CD1c-positive myeloid dendritic cell (primary cell): Measurements from ENCODE around the gene CEP78.

Source experiments
- DNase-seq: peaks from one replicate; pipeline ENCODE4 v3.0.0-alpha.2; 2016; ENCODE audit errors: extremely low spot score

Gene CEP78

DNA sequence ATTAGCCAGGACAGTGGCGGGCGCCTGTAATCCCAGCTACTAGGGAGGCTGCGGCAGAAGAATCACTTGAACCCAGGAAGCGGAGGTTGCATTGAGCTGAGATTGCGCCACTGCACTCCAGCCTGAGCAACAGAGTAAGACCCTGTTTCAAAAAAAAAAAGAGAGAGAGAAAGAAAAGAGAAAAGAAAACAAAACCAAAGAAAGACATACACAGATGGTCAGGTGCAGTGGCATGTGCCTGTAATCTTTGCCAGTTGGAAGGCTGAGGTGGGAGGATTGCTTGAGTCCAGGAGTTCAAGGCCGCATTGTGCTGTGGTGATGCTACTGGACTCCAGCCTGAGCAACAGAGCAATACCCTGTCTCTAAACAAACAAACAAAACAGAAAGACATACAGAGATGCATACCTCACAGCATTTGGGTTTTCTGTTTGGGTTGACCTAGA lies 51.1 kb downstream of the CEP78 start:
- DNase-seq = no peak

DNA sequence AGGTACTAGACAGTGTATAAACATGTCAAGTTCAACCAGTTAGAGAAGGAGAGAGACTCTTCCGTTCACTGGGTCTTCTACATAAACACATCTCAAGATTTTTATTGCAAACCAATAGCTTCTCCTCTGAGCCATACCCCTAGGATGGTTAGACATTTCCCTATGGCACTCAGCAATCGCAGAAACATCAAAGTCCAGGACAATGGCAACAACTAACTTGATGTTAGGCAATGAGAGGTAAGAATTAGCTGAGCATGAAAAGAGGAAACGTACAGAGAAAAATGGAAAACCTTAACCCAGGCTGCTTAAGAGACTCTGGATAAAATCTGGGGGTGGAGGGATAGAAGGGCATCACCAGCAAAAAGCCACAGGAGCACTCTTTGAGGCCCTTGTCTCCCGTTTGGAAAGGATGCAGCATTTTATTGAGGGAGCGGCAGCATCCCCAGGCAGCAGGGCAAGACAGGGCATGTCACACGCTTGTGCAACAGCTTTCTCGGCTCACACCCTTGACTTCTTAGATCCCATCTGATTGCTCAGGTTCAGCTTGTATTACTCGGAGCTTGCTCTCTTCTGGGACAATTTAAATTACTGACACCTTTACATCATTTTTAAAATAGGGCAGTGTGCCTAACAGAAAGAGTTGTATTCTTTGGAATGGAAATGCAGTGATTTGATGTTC lies 52.5 kb downstream of the CEP78 start:
- DNase-seq = no peak

DNA sequence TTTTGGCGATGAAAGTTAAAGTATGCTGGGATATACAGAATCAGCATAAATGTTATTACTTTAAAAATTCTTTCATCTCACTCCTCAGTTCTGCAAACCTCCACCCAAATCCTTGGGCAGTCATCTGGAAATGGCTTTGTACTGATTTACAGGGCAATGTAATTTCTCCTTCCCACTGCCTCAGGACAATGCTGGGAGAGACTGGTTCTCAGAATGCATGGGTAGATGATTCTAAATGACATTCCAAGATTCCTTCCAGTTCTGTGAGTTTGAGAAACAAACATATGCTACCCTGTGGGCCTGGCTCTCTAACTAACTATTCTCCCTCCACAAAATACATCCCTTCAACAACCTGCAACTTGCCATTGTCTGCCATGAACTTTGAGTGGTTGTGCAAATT lies 53.6 kb downstream of the CEP78 start:
- no peak for DNase-seq

DNA sequence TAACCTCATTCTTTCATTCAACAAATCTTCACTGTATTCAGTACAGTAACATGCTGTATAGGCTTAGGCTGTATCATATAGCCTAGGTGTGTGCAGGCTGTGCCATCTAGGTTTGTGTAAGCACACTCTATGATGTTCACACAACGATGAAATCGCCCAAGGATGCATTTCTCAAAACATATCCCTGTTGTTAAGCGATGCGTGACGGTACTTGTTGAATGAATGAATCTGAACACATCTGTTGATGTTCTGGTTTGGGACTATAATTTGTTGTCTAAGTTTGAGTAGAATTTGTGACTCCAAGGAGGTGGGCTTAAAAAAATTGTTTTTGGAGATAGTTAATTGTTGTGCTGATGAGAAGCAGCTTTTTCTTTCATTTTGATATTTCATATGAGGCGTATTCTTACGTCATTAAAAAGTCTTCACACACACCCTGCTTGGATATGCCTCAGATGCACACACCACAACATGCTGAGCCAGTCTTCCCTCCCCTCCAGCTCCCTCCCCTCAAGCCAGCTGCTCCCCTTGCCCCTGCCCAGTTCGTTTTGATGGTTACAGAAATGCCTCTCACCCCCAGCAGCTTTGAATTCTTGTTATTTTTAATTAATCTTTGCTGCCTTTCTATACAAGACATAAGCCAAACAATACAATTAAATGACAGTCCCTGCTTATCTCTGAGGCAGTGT lies 55.5 kb downstream of the CEP78 start:
- DNase-seq = no peak

DNA sequence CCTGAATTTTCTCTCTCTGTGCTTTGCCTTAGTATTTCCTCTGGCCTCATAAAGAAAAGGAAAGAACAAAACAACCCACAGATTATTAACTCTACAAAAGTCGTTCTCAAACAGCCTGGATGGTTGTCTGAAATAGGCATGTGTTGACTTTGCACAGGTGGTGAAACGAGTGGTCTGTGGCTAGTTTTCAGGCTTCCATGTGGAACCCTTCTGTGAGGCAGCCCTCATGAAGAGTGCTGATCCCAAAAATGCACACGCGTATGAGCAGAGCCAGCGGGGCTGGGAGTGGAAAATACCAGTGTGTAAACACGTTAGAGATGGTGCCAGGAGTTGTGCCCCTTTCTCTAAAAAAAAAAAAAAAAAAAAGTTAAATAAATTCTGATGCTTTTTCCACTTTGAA lies 56.2 kb downstream of the CEP78 start:
- DNase-seq = no peak

DNA sequence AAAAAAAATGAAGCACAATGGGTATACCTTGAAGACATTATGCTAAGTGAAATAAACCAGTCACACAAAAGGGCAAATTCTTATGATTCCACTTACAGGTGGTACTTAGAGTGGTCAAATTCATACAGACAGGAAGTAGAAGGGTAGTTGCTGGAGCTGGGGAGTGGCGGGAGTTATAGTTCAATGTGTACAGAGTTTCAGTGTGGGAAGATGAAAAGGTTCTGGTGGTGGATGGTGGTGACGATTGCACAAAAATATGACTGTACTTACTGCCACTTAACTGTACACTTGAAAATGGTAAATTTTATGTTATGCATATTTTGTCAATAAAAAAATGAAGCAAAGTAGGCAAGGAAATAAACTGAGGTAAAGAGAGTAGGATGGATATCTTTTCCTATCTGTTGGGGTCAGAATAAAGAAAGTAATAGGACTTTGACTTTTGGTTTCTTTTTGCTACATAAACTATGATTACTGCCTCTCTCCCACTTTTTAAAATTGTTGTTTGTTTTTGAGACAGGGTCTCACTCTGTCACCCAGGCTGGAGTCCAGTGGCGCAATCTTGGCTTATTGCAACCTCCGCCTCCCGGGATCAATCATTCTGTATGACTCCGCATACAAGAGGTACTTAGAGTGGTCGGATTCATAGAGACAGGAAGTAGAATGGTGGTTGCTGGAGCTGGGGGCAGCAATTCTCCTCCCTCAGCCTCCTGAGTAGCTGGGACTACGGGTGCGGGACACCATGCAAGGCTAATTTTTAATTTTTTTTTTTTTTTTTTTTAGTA lies 57.0 kb downstream of the CEP78 start:
- no peak for DNase-seq

DNA sequence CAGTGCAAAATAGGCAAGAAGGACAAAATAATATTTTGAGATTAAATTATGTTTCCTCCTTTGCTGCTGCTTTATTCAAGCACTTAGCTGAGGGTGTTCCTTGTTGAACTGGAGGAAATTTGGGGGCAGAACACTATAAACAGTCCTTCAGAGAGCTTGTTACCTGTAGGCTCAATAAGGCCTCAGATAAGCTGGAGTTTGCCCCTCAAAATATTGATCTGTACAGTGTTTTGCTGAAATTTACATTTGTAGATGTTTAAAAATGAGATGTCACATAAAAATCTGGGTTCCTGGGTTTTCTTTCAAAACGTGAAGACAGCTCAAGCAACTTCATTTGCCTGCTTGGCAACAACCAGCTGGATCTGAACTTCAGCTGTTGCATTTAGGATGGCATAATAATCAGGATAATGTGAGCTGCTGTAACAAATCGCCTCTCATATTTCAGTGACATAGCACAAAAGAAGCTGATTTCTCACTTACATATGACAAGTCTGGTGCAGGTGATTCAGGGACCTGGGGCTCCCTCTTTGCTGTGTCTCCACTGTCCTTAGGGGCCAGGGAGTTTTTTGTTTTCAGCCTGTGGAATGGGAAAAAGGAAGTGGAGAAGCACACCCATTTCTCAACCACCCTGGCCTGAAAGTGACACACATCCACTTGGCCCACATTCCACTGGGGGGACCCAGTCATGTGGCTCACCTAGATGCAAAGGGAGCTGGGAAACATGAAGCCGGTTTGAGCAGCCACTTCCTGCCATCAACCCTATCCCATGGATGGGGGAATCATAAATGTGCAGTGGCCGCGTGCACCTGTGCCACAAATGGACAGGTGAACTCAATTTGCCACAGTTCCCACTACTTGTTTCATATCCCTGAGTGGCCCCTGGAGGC lies 58.7 kb downstream of the CEP78 start:
- no peak for DNase-seq

DNA sequence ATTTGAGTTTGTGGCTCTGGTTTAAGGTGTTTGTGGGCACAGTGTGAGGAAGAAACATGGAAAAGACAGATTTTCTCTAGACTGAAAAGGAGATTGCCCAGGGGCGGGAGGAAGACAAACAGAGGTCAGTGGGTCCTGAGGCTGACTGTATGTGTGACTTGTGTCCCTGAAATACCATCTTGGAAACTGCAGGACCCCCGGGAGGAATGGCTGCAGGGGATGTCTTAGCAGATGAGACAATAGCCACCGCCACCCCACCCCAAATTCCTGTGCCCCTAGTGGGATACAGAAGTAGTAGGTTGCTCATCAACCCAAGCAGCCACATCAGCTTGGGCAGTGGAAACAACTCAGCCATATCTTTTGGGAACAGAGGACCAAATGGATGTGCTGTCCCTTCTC lies 59.3 kb downstream of the CEP78 start:
- no peak for DNase-seq

DNA sequence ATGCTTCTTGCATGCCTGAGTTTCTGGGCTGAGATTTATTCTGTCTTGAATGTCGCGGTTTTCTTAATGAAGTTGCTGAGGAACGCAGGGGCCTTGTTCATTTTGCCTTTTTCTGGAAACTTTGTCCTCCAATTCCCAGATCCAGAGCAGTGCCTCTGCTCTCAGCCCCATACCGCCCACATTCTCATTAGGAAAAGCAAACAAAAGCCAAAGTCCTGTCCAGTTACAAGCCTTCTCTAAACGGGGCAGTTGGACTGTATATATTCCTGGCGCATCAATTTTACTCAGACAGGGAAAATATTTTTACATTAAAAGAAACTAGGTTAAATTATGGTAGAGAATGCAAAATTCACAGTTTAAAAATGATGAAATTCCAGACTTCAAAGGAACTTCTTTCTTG lies 59.9 kb downstream of the CEP78 start:
- DNase-seq = no peak

DNA sequence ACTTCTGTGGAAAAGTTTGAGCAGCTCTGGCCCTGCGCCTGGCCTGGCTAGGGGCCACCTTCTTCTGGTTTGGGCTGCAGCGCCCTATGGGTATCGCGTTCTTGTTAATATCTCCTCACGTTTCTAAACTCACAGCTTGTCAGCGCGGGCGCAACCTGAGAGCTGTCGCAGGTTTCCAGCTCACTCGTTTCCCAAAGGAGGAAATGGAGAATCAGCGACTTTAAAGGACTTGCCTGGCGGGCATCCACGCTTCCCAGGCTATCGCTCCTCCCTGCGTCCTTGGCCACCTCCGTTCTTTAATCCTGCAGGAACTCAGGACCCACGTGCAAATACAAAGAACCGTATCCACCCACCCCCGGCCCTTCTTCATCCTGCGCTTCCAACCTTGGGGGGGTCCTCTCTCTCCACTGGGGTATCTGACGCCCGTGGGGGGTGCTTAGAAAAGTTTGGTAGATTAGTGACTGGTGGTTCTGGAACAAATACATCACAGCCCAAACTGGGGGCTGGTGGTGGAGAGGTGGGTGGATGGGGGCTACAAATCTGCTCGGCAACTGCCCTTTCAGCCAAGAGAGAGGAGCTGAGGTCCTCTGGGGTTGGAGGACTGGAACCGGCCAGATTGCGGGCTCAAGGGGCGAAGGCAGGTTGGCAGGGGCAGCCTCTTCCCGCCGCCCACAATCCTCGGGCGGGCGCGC lies 60.5 kb downstream of the CEP78 start:
- DNase-seq = no peak

DNA sequence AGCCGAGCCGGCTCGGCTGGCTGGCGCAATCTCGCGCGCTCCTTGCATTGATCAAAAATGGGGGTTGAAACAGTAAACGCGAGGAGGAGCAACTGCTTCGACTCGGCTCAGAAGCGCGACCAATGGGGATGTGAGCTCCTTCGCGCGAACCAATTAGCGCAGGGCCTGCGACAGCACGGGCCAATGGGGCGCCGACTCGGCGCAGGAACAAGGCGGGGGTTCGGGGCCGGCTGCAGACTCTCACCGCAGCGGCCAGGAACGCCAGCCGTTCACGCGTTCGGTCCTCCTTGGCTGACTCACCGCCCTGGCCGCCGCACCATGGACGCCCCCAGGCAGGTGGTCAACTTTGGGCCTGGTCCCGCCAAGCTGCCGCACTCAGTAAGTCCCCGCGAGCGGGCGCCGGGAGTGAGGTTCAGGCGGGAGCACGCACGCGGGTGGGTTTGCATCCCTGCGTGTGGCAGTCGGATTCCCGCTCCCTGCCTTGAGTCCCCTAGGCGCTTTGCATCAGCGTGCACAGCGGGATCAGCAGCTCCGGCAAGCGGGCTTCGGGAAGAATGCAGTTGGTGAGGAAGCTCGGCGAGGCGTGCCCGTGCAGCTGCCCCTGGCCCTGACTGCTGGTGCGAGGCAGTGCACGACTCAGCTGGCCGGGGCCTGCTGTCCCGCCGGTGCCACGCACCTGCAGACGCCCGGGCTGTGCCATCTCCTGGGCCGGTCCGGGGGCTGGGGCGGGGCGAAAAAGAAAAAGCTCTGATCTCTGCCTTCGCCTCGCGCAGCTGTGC lies 61.2 kb downstream of the CEP78 start, which contains the start of gene PSAT1:
TSS of gene PSAT1 (plus strand) at position 233 of the 779 bp plus-strand sequence. CDS start at position 319, 86 bp downstream.
- DNase-seq = peak; percentile 85

DNA sequence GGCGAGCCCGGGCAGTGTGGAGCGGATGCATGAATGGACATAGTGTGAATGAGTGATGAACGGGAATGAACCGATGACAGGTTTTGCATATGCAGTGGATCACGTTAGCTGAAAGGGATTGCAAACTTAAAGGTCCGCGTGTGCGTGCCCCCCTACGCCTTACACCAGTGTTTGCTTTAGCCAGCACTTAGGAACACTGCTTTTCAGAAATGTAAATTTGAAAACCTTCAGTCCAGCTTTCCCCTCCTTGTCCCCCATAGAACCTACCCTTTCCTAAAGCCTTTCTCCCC lies 61.7 kb downstream of the CEP78 start:
- DNase-seq = no peak

DNA sequence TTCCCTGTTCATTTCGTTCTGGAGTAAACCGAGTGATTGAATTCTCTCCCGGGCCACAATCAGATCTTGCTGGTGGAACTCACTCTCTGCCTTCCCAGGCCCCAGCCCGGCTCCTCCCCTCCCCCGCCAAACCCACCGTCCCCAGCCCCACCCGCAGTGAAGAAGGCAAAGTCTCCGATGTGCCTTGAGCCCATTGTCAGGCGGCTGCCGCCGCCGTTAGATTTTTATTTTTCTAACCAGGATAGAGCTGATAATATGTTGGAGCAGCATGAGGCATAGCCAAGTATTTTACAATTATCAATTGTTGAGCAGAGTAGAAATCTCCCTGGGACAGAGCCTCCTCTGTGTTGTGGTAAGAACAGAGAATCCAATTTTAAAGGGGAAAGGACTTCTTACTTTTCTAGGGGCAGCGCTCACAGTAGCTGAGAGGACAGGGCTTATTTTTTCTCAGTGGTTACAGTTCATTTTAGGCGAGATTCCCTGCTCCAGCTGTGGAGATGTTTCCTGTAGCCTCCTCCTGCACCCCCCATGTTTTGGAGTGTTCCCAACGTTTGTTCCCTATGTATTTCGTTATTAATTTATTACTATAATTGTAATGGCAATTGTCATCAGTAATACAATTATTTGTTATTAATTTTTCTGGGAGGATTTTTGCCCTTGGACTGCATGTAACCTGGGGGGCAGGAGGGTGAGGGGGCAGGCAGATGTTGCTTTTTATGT lies 62.3 kb downstream of the CEP78 start:
- no peak for DNase-seq

DNA sequence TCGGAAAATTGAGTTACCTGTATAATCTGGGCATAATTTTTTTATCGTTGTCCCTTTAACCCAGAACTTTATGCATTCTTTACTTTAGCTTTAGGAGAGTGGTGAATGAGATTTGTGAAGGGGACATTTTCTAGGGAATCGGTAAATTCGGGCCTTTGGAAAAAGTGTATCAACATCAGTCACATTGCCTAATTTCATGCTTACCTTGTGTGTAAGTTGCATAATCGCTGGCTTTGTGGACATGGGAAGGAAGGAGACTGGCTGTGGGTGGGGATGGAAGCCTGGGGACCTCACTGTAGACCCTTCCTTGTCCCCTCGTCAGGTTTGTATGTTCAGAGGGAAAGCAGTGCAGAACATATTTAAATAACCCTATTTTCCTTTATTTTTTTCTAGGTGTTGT lies 64.3 kb downstream of the CEP78 start:
- DNase-seq = no peak

DNA sequence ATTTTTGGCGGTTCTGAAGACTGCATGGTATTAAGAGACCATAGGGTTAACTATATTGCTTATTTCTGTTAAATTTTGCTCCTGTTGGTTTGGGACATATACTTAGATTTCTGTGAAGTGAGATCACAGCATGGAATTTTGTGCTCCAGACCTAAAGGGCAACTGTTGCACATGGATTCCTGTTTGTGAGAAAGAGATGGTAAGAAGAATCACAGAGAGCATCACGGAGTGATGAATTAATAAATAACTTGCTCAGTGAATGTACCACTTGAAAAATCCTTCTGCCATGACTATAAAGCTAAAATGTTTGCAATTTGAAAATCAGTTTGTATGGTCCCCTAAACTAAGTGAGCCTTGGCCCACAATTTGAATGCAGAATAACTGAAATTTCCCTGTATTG lies 65.6 kb downstream of the CEP78 start:
- no peak for DNase-seq

DNA sequence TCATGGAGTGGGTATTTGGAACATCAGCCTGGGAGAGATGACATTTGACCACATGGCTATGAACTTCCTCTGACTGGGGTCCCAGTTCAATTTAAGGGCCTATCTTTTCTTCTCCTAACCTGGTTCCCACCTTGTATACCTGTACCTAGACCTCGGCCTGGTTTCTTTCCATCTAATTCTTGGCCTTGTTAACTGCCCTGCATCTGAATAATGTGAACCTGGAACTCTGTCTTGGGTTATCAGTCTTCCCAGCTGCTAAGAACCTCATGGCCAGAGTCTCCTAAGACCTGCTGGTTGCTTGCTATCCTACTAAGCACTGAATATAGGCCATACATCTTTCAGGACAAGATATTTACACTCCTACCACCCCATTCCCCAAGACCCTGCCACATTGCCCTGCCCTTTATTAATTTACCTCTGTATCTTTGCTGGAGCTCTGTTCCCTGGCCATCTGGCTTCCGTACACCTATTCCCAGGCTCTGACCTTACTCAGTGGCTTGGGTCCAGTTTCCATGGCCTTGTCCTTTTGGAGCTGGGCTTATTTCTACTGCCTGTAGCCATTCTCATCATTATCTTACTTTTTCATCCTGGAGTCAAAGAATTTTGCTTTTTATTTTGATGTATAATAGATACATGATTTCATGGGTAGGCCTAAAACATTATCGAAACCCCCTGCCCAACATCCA lies 67.6 kb downstream of the CEP78 start:
- DNase-seq = no peak

DNA sequence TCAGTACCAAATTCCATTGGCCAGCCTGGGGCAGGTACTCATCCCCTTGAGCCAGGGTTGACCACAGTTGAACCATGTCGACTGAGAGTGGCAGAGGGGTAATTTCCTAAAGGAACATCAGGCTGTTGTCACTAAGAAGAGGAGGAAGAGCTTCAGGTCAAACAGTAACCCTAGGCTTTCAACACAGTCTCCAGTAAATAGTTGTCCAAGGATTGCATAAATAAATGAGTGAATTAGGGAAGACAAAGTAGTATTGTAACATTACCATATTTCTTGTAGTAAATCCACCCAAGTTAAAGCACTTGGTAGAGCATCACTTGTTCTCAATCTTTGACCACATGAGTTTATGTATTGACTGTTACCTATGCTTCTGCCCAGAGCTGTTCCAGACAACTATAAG lies 68.5 kb downstream of the CEP78 start:
- DNase-seq = no peak

DNA sequence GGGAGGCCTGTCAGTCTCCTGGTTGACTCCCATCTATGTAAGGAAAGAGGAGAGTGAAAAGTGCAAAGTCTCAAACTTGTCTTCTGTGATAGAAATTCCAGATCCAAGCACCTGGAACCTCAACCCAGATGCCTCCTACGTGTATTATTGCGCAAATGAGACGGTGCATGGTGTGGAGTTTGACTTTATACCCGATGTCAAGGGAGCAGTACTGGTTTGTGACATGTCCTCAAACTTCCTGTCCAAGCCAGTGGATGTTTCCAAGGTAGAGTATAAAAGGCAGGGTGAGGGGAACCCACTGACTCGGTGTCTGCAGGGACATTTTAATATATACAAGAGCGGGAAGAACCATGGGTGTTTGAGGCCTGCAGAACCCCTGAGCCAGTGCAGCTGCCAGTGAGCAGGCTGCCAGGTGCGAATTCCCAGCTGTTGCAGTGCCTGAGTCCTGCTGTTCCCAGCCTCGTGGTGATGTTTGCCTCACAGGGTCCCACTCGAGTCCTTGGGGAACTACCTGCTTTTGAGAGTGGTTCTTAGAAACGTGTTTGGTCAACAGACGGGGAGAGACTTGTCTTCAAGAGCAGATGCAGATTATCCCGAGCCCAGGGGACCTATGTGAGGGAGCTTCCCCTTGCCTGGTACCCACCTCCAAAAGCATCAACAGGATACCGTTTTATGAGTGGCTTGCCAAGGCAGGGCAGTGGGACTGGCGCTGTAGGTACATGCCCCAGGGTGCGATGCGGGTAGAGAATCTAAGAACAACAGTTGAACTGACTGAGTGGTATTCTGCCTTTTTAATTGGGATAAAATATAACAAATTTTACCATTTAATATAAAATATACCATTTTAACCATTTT lies 70.6 kb downstream of the CEP78 start:
- no peak for DNase-seq
